ENCODE measurements around the gene SGCD. TPM values are rescaled to one million over a fixed set of nuclear protein-coding genes. Genes with fewer than 3 reads are reported as not detected.

SGCD gene
- total RNA-seq, 2 experiments from 2014 or later: not detected

- Histone ChIP-seq H4K20me1 (ENCODE audit: insufficient read depth, low read length) (no peaks in the 10 kb centered on the region), H3K9me2 (ENCODE audit: insufficient read depth, low read length) (no peaks in the 10 kb centered on the region), H3K4me2 (ENCODE audit: low read length) (no peak overlapping the region), H3K4me3 (ENCODE audit: low read depth, low read length, poor library complexity, severe bottlenecking) (no peak overlapping the region), H3K9me3 (ENCODE audit: low read length) (no peaks in the 10 kb centered on the region), H3K27ac (ENCODE audit: low read depth, low read length, poor library complexity, severe bottlenecking) (no peak overlapping the region), H3K4me1 (ENCODE audit: insufficient read depth, low read length, poor library complexity, severe bottlenecking) (no peaks in the 10 kb centered on the region), H2AFZ (ENCODE audit: low read length) (no peak overlapping the region), H3K36me3 (ENCODE audit: insufficient read depth, low read length) (no peaks in the 10 kb centered on the region), H3K79me2 (ENCODE audit: insufficient read depth, low read depth, low read length) (no peaks in the 10 kb centered on the region)
- intact Hi-C loops (cut with micrococcal nuclease; ENCODE audit: unreplicated experiment): no loop called here
- CTCF ChIA-PET (ENCODE audit: unreplicated experiment): no interaction called here
- no peak for TF ChIP-seq CTCF (conservative IDR thresholded peaks at IDR 0.05; ENCODE audit: low read length)
- no peak for TF ChIP-seq EZH2phosphoT487 (IDR thresholded peaks at IDR 0.05; ENCODE audit: borderline replicate concordance, low read depth, low read length)
- DNase-seq (ENCODE audit: low spot score): no peak
- POLR2A ChIA-PET: no interaction called here
- no TSS peak for BruUV-seq (replicated peaks)
Observed at GRCh38 chr5:156707750-156708149, 380.8 kb downstream of the SGCD start.

DNA sequence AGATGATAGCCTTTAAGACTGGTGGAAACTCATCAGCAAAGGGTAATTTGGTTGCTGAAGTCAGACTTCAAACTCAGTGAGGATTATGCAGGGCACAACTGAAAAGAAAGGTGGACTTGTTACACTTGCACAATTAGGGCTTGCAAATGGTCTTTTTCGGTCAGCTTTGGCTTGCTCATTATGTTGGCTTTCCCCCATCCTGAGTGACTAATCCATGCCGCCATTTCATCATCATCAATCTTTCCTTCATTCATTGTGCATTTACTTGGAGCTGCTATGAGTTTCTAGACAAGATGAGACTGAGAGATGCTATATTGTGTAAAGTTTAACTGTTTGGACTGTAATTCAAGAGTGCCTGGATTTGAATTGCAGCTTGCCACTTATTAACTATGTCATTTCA is 388.3 kb downstream of the SGCD start:
- Histone ChIP-seq H3K9me2 (ENCODE audit: insufficient read depth, low read length) (no peaks in the 10 kb centered on the region), H3K4me3 (ENCODE audit: low read depth, low read length, poor library complexity, severe bottlenecking) (no peak overlapping the region), H3K27ac (ENCODE audit: low read depth, low read length, poor library complexity, severe bottlenecking) (no peak overlapping the region), H2AFZ (ENCODE audit: low read length) (no peak overlapping the region), H3K4me1 (ENCODE audit: insufficient read depth, low read length, poor library complexity, severe bottlenecking) (peaks cover 16% of the 10 kb centered on the region), H4K20me1 (ENCODE audit: insufficient read depth, low read length) (no peaks in the 10 kb centered on the region), H3K79me2 (ENCODE audit: insufficient read depth, low read depth, low read length) (no peaks in the 10 kb centered on the region), H3K36me3 (ENCODE audit: insufficient read depth, low read length) (no peaks in the 10 kb centered on the region), H3K9me3 (ENCODE audit: low read length) (no peaks in the 10 kb centered on the region), H3K4me2 (ENCODE audit: low read length) (no peak overlapping the region)
- no peak for TF ChIP-seq EZH2phosphoT487 (IDR thresholded peaks at IDR 0.05; ENCODE audit: borderline replicate concordance, low read depth, low read length)
- CTCF ChIA-PET (ENCODE audit: unreplicated experiment): no interaction called here
- no TSS peak for BruUV-seq (replicated peaks)
- POLR2A ChIA-PET: no interaction called here
- intact Hi-C loops (cut with micrococcal nuclease; ENCODE audit: unreplicated experiment): loop anchor here (5.0 kb wide), 1 partner anchor 102 kb away; no protein-coding TSS in a partner anchor
- DNase-seq (ENCODE audit: low spot score): no peak

GRCh38 chr5:156716591-156717380 is 389.8 kb downstream of the SGCD start:
- Histone ChIP-seq H3K36me3 (ENCODE audit: insufficient read depth, low read length) (no peaks in the 10 kb centered on the region), H2AFZ (ENCODE audit: low read length) (no peak overlapping the region), H3K4me2 (ENCODE audit: low read length) (no peak overlapping the region), H3K4me1 (ENCODE audit: insufficient read depth, low read length, poor library complexity, severe bottlenecking) (peaks cover 16% of the 10 kb centered on the region), H4K20me1 (ENCODE audit: insufficient read depth, low read length) (no peaks in the 10 kb centered on the region), H3K9me3 (ENCODE audit: low read length) (no peaks in the 10 kb centered on the region), H3K9me2 (ENCODE audit: insufficient read depth, low read length) (no peaks in the 10 kb centered on the region), H3K4me3 (ENCODE audit: low read depth, low read length, poor library complexity, severe bottlenecking) (no peak overlapping the region), H3K79me2 (ENCODE audit: insufficient read depth, low read depth, low read length) (no peaks in the 10 kb centered on the region), H3K27ac (ENCODE audit: low read depth, low read length, poor library complexity, severe bottlenecking) (no peak overlapping the region)
- POLR2A ChIA-PET: interaction anchor here (1.5 to 2.5 kb wide), 2 partner anchors 15 to 17 kb away, joined by 3 to 7 read pairs; no protein-coding TSS in a partner anchor
- DNase-seq (ENCODE audit: low spot score): peak; percentile 10
- intact Hi-C loops (cut with micrococcal nuclease; ENCODE audit: unreplicated experiment): loop anchor here (5.0 kb wide), 1 partner anchor 101 kb away; no protein-coding TSS in a partner anchor
- CTCF ChIA-PET (ENCODE audit: unreplicated experiment): interaction anchor here (0.5 to 1.1 kb wide), 2 partner anchors 31 to 220 kb away, joined by 3 read pairs; no protein-coding TSS in a partner anchor
- no TSS peak for BruUV-seq (replicated peaks)
- TF ChIP-seq EZH2phosphoT487 (IDR thresholded peaks at IDR 0.05; ENCODE audit: borderline replicate concordance, low read depth, low read length) (no peak), CTCF (conservative IDR thresholded peaks at IDR 0.05; ENCODE audit: low read length) (no peak)

Data from OCI-LY7 (cell line).